ENCODE results near the gene SRGAP1. TPM values are rescaled to one million over a fixed set of nuclear protein-coding genes. Genes with fewer than 3 reads are reported as not detected.

Gene SRGAP1
- total RNA-seq, 6 experiments from 2014 or later, result 1.3 to 5.0 (median 3.0) TPM

- no peak for TF ChIP-seq CTCF (IDR thresholded peaks at IDR 0.05)
- TF ChIP-seq POLR2A (IDR thresholded peaks at IDR 0.05), result no peak
- ATAC-seq (no peak), DNase-seq (no peak)
- intact Hi-C loops (cut with DNase I), result no loop called here
- Histone ChIP-seq H3K27me3 (no peaks in the 10 kb centered on the region), H3K4me1 (no peaks in the 10 kb centered on the region), H3K4me3 (no peak overlapping the region), H3K27ac (no peak overlapping the region), H3K9me3 (no peaks in the 10 kb centered on the region), H3K36me3 (no peaks in the 10 kb centered on the region)
- WGBS (ENCODE audit: insufficient coverage, low coverage, low lambda C conversion rate, missing lambda C conversion rate), result 89% methylated on average over 2 of the region's 2 CpGs
Observed at GRCh38 chr12:63966606-63966975, 122.1 kb downstream of the SRGAP1 start.

- Histone ChIP-seq H3K4me3 (no peak overlapping the region), H3K9me3 (no peaks in the 10 kb centered on the region), H3K27me3 (no peaks in the 10 kb centered on the region), H3K27ac (no peak overlapping the region), H3K4me1 (no peaks in the 10 kb centered on the region), H3K36me3 (no peaks in the 10 kb centered on the region)
- ATAC-seq (no peak), DNase-seq (no peak)
- TF ChIP-seq POLR2A (IDR thresholded peaks at IDR 0.05) (no peak), CTCF (IDR thresholded peaks at IDR 0.05) (no peak)
- intact Hi-C loops (cut with DNase I), result no loop called here
- WGBS (ENCODE audit: insufficient coverage, low coverage, low lambda C conversion rate, missing lambda C conversion rate), result 70% methylated on average over 5 of the region's 5 CpGs
Observed at GRCh38 chr12:63967358-63968145, 123.1 kb downstream of the SRGAP1 start.

GRCh38 chr12:63968673-63969072 is 124.2 kb downstream of the SRGAP1 start:
- WGBS (ENCODE audit: insufficient coverage, low coverage, low lambda C conversion rate, missing lambda C conversion rate), result 88% methylated on average over 5 of the region's 6 CpGs
- DNase-seq (no peak), ATAC-seq (no peak)
- H3K4me1 ChIP-seq, result no peaks in the 10 kb centered on the region
- no peak overlapping the region for H3K4me3 ChIP-seq
- TF ChIP-seq CTCF (IDR thresholded peaks at IDR 0.05) (no peak), POLR2A (IDR thresholded peaks at IDR 0.05) (no peak)
- H3K9me3 ChIP-seq, result no peaks in the 10 kb centered on the region
- intact Hi-C loops (cut with DNase I), result no loop called here
- H3K27ac ChIP-seq, result no peak overlapping the region
- no peaks in the 10 kb centered on the region for H3K27me3 ChIP-seq
- no peaks in the 10 kb centered on the region for H3K36me3 ChIP-seq

GRCh38 chr12:63976902-63977395 is 132.4 kb downstream of the SRGAP1 start:
- H3K4me3 ChIP-seq, result no peak overlapping the region
- TF ChIP-seq CTCF (IDR thresholded peaks at IDR 0.05) (no peak), POLR2A (IDR thresholded peaks at IDR 0.05) (no peak)
- H3K27me3 ChIP-seq, result no peaks in the 10 kb centered on the region
- H3K36me3 ChIP-seq, result no peaks in the 10 kb centered on the region
- DNase-seq, result no peak
- H3K4me1 ChIP-seq, result no peaks in the 10 kb centered on the region
- 55% methylated on average over 4 of the region's 4 CpGs for WGBS (ENCODE audit: insufficient coverage, low coverage, low lambda C conversion rate, missing lambda C conversion rate)
- ATAC-seq, result peak in 3 of 4 donors; percentile 40 to 95 (median 84)
- intact Hi-C loops (cut with DNase I), result no loop called here
- H3K27ac ChIP-seq, result peak overlapping the region in 1 of 3 donors; percentile 1
- H3K9me3 ChIP-seq, result no peaks in the 10 kb centered on the region

Measured in right lobe of liver (tissue), 6 donors.